ENCODE data around the gene FSD2. TPM values are rescaled to one million over a fixed set of nuclear protein-coding genes. Genes with fewer than 3 reads are reported as not detected.

Gene FSD2
- total RNA-seq, 1 donor from 2014 or later = 108 TPM

- Histone ChIP-seq H3K36me3 (peaks cover 10% of the 10 kb centered on the region), H3K9me3 (replicated peaks) (no peaks in the 10 kb centered on the region), H3K27me3 (ENCODE audit: low read depth) (no peaks in the 10 kb centered on the region), H3K4me1 (peaks cover 15% of the 10 kb centered on the region), H3K4me3 (no peak overlapping the region), H3K27ac (replicated peaks) (no peak overlapping the region)
- TF ChIP-seq, protein P1, sequence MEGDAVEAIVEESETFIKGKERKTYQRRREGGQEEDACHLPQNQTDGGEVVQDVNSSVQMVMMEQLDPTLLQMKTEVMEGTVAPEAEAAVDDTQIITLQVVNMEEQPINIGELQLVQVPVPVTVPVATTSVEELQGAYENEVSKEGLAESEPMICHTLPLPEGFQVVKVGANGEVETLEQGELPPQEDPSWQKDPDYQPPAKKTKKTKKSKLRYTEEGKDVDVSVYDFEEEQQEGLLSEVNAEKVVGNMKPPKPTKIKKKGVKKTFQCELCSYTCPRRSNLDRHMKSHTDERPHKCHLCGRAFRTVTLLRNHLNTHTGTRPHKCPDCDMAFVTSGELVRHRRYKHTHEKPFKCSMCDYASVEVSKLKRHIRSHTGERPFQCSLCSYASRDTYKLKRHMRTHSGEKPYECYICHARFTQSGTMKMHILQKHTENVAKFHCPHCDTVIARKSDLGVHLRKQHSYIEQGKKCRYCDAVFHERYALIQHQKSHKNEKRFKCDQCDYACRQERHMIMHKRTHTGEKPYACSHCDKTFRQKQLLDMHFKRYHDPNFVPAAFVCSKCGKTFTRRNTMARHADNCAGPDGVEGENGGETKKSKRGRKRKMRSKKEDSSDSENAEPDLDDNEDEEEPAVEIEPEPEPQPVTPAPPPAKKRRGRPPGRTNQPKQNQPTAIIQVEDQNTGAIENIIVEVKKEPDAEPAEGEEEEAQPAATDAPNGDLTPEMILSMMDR (IDR thresholded peaks at IDR 0.05; ENCODE audit: borderline replicate concordance) = no peak
- intact Hi-C loops (cut with micrococcal nuclease) = loop anchor here (5.0 kb wide), 2 partner anchors 51 to 151 kb away; no protein-coding TSS in a partner anchor
- DNase-seq = no peak
These were observed 45.5 kb upstream of the FSD2 start for GRCh38 chr15:82851306-82851850.

DNA sequence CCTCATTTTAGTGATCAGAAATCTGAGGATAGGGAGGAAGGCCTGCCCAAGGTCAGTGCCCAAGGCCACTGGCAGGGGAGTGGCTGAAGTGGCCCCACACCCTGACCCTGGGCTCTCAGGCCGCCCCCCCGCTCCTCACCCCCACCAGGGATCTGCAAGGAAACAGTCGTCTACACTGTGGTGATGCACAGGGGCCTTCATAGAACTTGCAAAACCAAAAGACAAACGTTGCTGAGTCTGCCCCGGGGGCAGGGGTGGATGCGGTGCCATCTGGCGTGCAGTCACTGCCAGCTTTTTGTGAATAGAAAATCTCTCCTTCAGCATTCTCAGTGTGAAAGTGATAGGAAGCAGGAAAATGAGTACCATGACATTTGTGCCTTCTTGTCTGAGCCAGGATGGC, 44.9 kb upstream of the FSD2 start:
- TF ChIP-seq, protein P1 (IDR thresholded peaks at IDR 0.05; ENCODE audit: borderline replicate concordance) = no peak
- no peak for DNase-seq

GRCh38 chr15:82849556-82850512, 44.0 kb upstream of the FSD2 start:
- H3K27me3 ChIP-seq (ENCODE audit: low read depth) = no peaks in the 10 kb centered on the region
- DNase-seq = peak; percentile 76
- H3K27ac ChIP-seq (replicated peaks) = peak overlapping the region; percentile 47
- peaks cover 15% of the 10 kb centered on the region for H3K4me1 ChIP-seq
- TF ChIP-seq, protein P1 (IDR thresholded peaks at IDR 0.05; ENCODE audit: borderline replicate concordance) = peak; percentile 82
- peak overlapping the region; percentile 43 for H3K4me3 ChIP-seq
- peaks cover 10% of the 10 kb centered on the region for H3K36me3 ChIP-seq
- intact Hi-C loops (cut with micrococcal nuclease) = loop anchor here (5.0 kb wide), 2 partner anchors 52 to 152 kb away; no protein-coding TSS in a partner anchor
- no peaks in the 10 kb centered on the region for H3K9me3 ChIP-seq (replicated peaks)

More for the DNA sequence above, 44.9 kb upstream of the FSD2 start:
- no peaks in the 10 kb centered on the region for H3K27me3 ChIP-seq (ENCODE audit: low read depth)
- peaks cover 10% of the 10 kb centered on the region for H3K36me3 ChIP-seq
- H3K4me3 ChIP-seq = no peak overlapping the region
- peaks cover 15% of the 10 kb centered on the region for H3K4me1 ChIP-seq
- intact Hi-C loops (cut with micrococcal nuclease) = loop anchor here (5.0 kb wide), 2 partner anchors 52 to 152 kb away; no protein-coding TSS in a partner anchor
- H3K9me3 ChIP-seq (replicated peaks) = no peaks in the 10 kb centered on the region
- no peak overlapping the region for H3K27ac ChIP-seq (replicated peaks)

GRCh38 chr15:82848241-82848993, 42.5 kb upstream of the FSD2 start:
- H3K27me3 ChIP-seq (ENCODE audit: low read depth) = no peaks in the 10 kb centered on the region
- TF ChIP-seq, protein P1 (IDR thresholded peaks at IDR 0.05; ENCODE audit: borderline replicate concordance) = no peak

DNA sequence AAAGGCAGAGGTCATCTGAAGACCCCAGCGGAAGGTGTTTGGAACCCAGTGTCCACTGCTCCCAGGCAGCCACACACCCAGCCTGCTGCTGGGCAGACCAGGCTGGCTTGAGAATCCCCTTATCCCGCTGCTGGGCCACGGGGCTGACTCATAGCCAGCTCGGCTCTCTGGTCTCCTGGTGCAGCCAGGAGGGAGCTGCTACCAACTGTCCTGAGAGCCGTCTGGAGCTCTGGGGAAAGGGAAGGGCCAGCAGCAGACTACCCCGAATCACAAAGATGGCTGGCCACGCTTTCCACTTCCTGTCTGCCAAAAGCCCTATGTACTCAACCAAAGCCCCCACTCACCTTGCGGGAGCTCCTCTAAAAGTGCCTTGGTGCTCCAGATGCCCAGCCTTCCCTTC, 41.8 kb upstream of the FSD2 start:
- Histone ChIP-seq H3K36me3 (peaks cover 14% of the 10 kb centered on the region), H3K27me3 (ENCODE audit: low read depth) (no peaks in the 10 kb centered on the region), H3K4me3 (no peak overlapping the region), H3K27ac (replicated peaks) (no peak overlapping the region), H3K4me1 (peaks cover 15% of the 10 kb centered on the region), H3K9me3 (replicated peaks) (no peaks in the 10 kb centered on the region)
- DNase-seq = no peak
- TF ChIP-seq, protein P1 (IDR thresholded peaks at IDR 0.05; ENCODE audit: borderline replicate concordance) = no peak
- intact Hi-C loops (cut with micrococcal nuclease) = no loop called here

More at GRCh38 chr15:82848241-82848993, 42.5 kb upstream of the FSD2 start:
- Histone ChIP-seq H3K4me1 (peaks cover 15% of the 10 kb centered on the region), H3K9me3 (replicated peaks) (no peaks in the 10 kb centered on the region), H3K4me3 (no peak overlapping the region), H3K27ac (replicated peaks) (no peak overlapping the region), H3K36me3 (peaks cover 14% of the 10 kb centered on the region)
- intact Hi-C loops (cut with micrococcal nuclease) = no loop called here
- no peak for DNase-seq

Measured in left ventricle myocardium inferior (tissue), 1 donor.